Measurements from ENCODE around the gene SLC16A3.

The SLC16A3 gene

GRCh38 chr17:82199496-82199895 lies 29.3 kb upstream of the SLC16A3 start:
- TF ChIP-seq GATA2 (IDR thresholded peaks at IDR 0.05; ENCODE audit: low read depth, low read length) (no peak), GATA3 (IDR thresholded peaks at IDR 0.05; ENCODE audit: low read depth, low read length) (no peak)

GRCh38 chr17:82200135-82200534 lies 28.7 kb upstream of the SLC16A3 start:
- no peak for TF ChIP-seq GATA3 (IDR thresholded peaks at IDR 0.05; ENCODE audit: low read depth, low read length)

- no peak for TF ChIP-seq GATA3 (IDR thresholded peaks at IDR 0.05; ENCODE audit: low read depth, low read length)
- no peak for TF ChIP-seq GATA2 (IDR thresholded peaks at IDR 0.05; ENCODE audit: low read depth, low read length)
Measured at GRCh38 chr17:82200743-82201497, 27.9 kb upstream of the SLC16A3 start.

GRCh38 chr17:82201498-82201910 lies 27.3 kb upstream of the SLC16A3 start:
- no peak for TF ChIP-seq GATA2 (IDR thresholded peaks at IDR 0.05; ENCODE audit: low read depth, low read length)
- no peak for TF ChIP-seq GATA3 (IDR thresholded peaks at IDR 0.05; ENCODE audit: low read depth, low read length)

GRCh38 chr17:82202981-82203380 lies 25.9 kb upstream of the SLC16A3 start:
- no peak for TF ChIP-seq GATA3 (IDR thresholded peaks at IDR 0.05; ENCODE audit: low read depth, low read length)
- TF ChIP-seq GATA2 (IDR thresholded peaks at IDR 0.05; ENCODE audit: low read depth, low read length), result no peak

GRCh38 chr17:82203920-82204319 lies 24.9 kb upstream of the SLC16A3 start:
- TF ChIP-seq GATA2 (IDR thresholded peaks at IDR 0.05; ENCODE audit: low read depth, low read length) (no peak), GATA3 (IDR thresholded peaks at IDR 0.05; ENCODE audit: low read depth, low read length) (no peak)

- TF ChIP-seq GATA2 (IDR thresholded peaks at IDR 0.05; ENCODE audit: low read depth, low read length) (no peak), GATA3 (IDR thresholded peaks at IDR 0.05; ENCODE audit: low read depth, low read length) (no peak)
Measured at GRCh38 chr17:82204831-82205719, 23.8 kb upstream of the SLC16A3 start.

- TF ChIP-seq GATA2 (IDR thresholded peaks at IDR 0.05; ENCODE audit: low read depth, low read length) (no peak), GATA3 (IDR thresholded peaks at IDR 0.05; ENCODE audit: low read depth, low read length) (no peak)
Measured at GRCh38 chr17:82205720-82206508, 22.9 kb upstream of the SLC16A3 start.

- TF ChIP-seq GATA2 (IDR thresholded peaks at IDR 0.05; ENCODE audit: low read depth, low read length), result no peak
- TF ChIP-seq GATA3 (IDR thresholded peaks at IDR 0.05; ENCODE audit: low read depth, low read length), result no peak
Measured at GRCh38 chr17:82212331-82213250, 16.3 kb upstream of the SLC16A3 start, which contains the start of gene CCDC57. TSS of gene CCDC57 (minus strand) at chr17:82212842. CDS start at chr17:82201944, 10,898 bp downstream.

GRCh38 chr17:82213251-82214011 lies 15.4 kb upstream of the SLC16A3 start:
- TF ChIP-seq GATA3 (IDR thresholded peaks at IDR 0.05; ENCODE audit: low read depth, low read length), result no peak
- no peak for TF ChIP-seq GATA2 (IDR thresholded peaks at IDR 0.05; ENCODE audit: low read depth, low read length)

- TF ChIP-seq GATA2 (IDR thresholded peaks at IDR 0.05; ENCODE audit: low read depth, low read length) (no peak), GATA3 (IDR thresholded peaks at IDR 0.05; ENCODE audit: low read depth, low read length) (no peak)
Measured at GRCh38 chr17:82214012-82214628, 14.7 kb upstream of the SLC16A3 start.

Data from SH-SY5Y (cell line).